ENCODE data around the gene CREB3L2. TPM values are rescaled to one million over a fixed set of nuclear protein-coding genes. Genes with fewer than 3 reads are reported as not detected.
A peak's percentile ranks its signal among the peaks of the same experiment; 100 is the strongest.
"Not testable (repeated sequence)": the region's sequence is repeated elsewhere in the genome, so short reads cannot be mapped to it uniquely, and the experiment has no call there.

Gene CREB3L2
- polyA plus RNA-seq, 1 experiment = 57.8 TPM

GRCh38 chr7:137985897-137986251 is 16.0 kb downstream of the CREB3L2 start:
- POLR2A ChIA-PET = interaction anchor here (1.1 to 1.5 kb wide), 3 partner anchors 13 to 33 kb away, joined by 3 to 5 read pairs (median 3); no protein-coding TSS in a partner anchor
- no peak for TF ChIP-seq CTCF (IDR thresholded peaks at IDR 0.05; ENCODE audit: low read depth, low read length)

GRCh38 chr7:137985253-137985896 is 16.5 kb downstream of the CREB3L2 start:
- no peak for DNase-seq (ENCODE audit: low read depth, low spot score)
- H3K27ac ChIP-seq (ENCODE audit: low read depth, low read length) = no peak overlapping the region

More at GRCh38 chr7:137985897-137986251, 16.0 kb downstream of the CREB3L2 start:
- H3K9me3 ChIP-seq (ENCODE audit: control insufficient read depth, insufficient read depth, low read length) = no peaks in the 10 kb centered on the region; the same call in 1 of the 2 replicates
- CTCF ChIA-PET = interaction anchor here (0.9 kb wide), 1 partner anchor 16 kb away, joined by 4 read pairs; the partner anchor contains the start of gene CREB3L2
- H3K27me3 ChIP-seq (ENCODE audit: control insufficient read depth, insufficient read depth, low read length) = no peaks in the 10 kb centered on the region
- DNase-seq (ENCODE audit: low read depth, low spot score) = no peak
- H3K27ac ChIP-seq (ENCODE audit: low read depth, low read length) = peak overlapping the region; percentile 87
- no peak overlapping the region; the same call in 1 of the 2 replicates for H3K4me3 ChIP-seq (ENCODE audit: low read depth, low read length)

DNA sequence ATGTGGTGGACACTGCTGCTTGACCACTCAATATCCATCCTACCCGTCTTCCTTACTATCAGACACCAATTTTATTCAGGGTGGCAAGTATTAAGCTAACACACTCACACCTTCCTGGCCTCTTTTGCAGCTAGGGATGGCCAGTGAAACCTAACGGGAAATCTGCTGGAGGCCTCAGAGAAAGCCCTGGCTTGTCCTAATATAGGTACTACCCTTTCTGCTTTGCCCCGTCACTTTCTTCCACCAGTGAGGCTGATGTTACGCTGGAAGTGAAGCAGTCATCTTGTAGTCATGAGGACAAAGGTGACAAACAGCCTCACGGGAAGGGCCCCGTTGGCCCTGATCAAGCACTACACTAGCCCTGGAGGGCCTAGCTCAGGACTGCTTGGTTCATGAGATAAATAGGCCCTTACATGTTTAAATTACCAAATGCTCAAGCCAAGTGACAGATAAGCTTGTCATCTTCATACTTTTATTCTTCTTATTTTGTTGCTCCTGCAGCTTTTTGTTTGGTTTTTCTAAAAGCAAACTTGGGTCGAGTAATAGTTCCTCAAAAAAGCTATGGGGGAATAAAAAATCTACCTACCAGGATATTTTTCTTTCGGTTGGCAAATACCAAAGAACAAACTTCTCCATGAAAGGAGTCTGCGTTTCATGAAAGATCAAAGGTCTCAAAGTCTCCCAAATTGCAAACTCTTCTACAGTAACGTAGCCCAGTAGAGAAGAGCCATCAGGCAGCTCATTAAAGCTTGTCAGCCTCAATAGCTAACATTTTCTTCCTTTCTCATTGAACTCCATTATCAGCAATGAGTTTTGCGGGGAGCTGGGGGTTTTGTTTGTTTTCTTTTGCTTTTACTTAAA is 17.5 kb downstream of the CREB3L2 start:
- H3K27ac ChIP-seq (ENCODE audit: low read depth, low read length) = no peak overlapping the region

More at GRCh38 chr7:137985253-137985896, 16.5 kb downstream of the CREB3L2 start:
- ChIA-PET POLR2A (interaction anchor here (1.1 to 1.5 kb wide), 2 partner anchors 13 to 18 kb away, joined by 3 read pairs; no protein-coding TSS in a partner anchor), CTCF (interaction anchor here (0.9 to 1.5 kb wide), 2 partner anchors 17 kb away, joined by 4 to 6 read pairs; partner anchors contain the start of gene CREB3L2)
- no peaks in the 10 kb centered on the region for H3K27me3 ChIP-seq (ENCODE audit: control insufficient read depth, insufficient read depth, low read length)
- TF ChIP-seq CTCF (IDR thresholded peaks at IDR 0.05; ENCODE audit: low read depth, low read length) = no peak
- H3K9me3 ChIP-seq (ENCODE audit: control insufficient read depth, insufficient read depth, low read length) = no peaks in the 10 kb centered on the region; the same call in 1 of the 2 replicates
- no peak overlapping the region for H3K4me3 ChIP-seq (ENCODE audit: low read depth, low read length)

DNA sequence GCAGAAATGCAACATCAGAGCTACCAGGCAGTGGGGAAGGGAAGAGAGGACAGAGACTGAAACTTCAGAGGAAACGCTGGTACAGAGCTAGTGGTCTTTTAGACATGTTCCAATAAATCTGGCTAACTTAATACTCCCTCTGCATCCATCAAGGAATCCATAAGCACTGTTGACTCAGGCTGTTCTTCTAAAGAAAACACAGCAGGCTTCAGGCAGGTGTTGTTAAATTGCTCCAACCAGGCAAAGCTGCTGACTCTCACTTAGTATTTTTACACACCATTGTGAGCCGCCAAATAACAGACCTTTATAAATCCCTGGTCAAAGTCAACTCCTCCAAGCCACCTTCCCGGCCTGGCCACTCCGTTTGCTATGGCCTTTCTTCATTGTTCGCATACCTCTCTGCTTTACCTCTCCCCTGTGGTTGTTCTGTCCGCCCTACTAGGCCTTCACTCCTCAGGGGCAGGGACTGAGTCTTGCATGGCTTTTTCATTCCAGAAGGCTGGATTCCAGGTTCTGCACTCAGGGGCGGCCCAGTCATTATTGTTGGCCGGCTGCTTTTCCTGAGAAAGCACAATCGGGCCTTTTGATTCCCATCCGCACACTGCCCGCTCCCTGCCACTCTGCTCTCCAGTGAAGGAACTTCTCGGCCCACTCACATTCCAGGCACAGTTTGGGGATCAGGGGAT is 18.4 kb downstream of the CREB3L2 start:
- DNase-seq (ENCODE audit: low read depth, low spot score) = no peak
- H3K4me3 ChIP-seq (ENCODE audit: low read depth, low read length) = no peak overlapping the region
- CTCF ChIA-PET = no interaction called here
- no peaks in the 10 kb centered on the region for H3K27me3 ChIP-seq (ENCODE audit: control insufficient read depth, insufficient read depth, low read length)
- H3K27ac ChIP-seq (ENCODE audit: low read depth, low read length) = no peak overlapping the region
- POLR2A ChIA-PET = no interaction called here
- H3K9me3 ChIP-seq (ENCODE audit: control insufficient read depth, insufficient read depth, low read length) = no peaks in the 10 kb centered on the region; the same call in 1 of the 2 replicates
- TF ChIP-seq CTCF (IDR thresholded peaks at IDR 0.05; ENCODE audit: low read depth, low read length) = no peak

More for the DNA sequence above, 17.5 kb downstream of the CREB3L2 start:
- Histone ChIP-seq H3K27me3 (ENCODE audit: control insufficient read depth, insufficient read depth, low read length) (no peaks in the 10 kb centered on the region), H3K9me3 (ENCODE audit: control insufficient read depth, insufficient read depth, low read length) (no peaks in the 10 kb centered on the region; the same call in 1 of the 2 replicates), H3K4me3 (ENCODE audit: low read depth, low read length) (no peak overlapping the region)
- ChIA-PET CTCF (interaction anchor here (1.5 kb wide), 1 partner anchor 18 kb away, joined by 6 read pairs; the partner anchor contains the start of gene CREB3L2), POLR2A (no interaction called here)
- TF ChIP-seq CTCF (IDR thresholded peaks at IDR 0.05; ENCODE audit: low read depth, low read length) = no peak
- DNase-seq (ENCODE audit: low read depth, low spot score) = no peak

- H3K27ac ChIP-seq (ENCODE audit: low read depth, low read length); H3K9me3 ChIP-seq (ENCODE audit: control insufficient read depth, insufficient read depth, low read length); H3K27me3 ChIP-seq (ENCODE audit: control insufficient read depth, insufficient read depth, low read length); DNase-seq (ENCODE audit: low read depth, low spot score); H3K4me3 ChIP-seq (ENCODE audit: low read depth, low read length): not testable (repeated sequence)
- POLR2A ChIA-PET = interaction anchor here (0.7 kb wide), 1 partner anchor 52 kb away, joined by 3 read pairs; no protein-coding TSS in a partner anchor
- CTCF ChIA-PET = interaction anchor here (0.6 to 1.2 kb wide), 2 partner anchors 20 to 492 kb away, joined by 3 to 8 read pairs; no protein-coding TSS in a partner anchor
Measured at GRCh38 chr7:137982394-137982793, 19.5 kb downstream of the CREB3L2 start.

Data from AG04450 (cell line).